H1 (cell line): ENCODE data around the gene HDAC9. TPM values are rescaled to one million over a fixed set of nuclear protein-coding genes. Genes with fewer than 3 reads are reported as not detected.

Experiments used
- ATF3 ChIP-seq: IDR thresholded peaks from 2 replicates; pipeline ENCODE4 v1.6.1; 2011; ENCODE audit warnings: low read depth, mild to moderate bottlenecking, low read length; ENCODE audit not compliant: insufficient read depth
- SUZ12 ChIP-seq: fragments of 200-600 bp; sonication (generic); IDR thresholded peaks from 2 replicates; pipeline ENCODE4 v1.6.1; 2012; ENCODE audit warnings: mild to moderate bottlenecking, inconsistent platforms, low read length, moderate library complexity, mixed read lengths
- polyA plus RNA-seq, 7 experiments: library from polyadenylated mRNA; depleted of rRNA in 3 of 7; stranded (reverse) in 5 of 7; unstranded in 2 of 7; fragments of >200 nt in 5 of 7; fragments of 200-250 nt in 2 of 7; gene quantifications; 1 replicate in 5 of 7; 2 replicates in 1 of 7; 4 replicates in 1 of 7; pipeline versions ENCODE4 v1.2.1 to v1.2.3, GENCODE V29; 2011 to 2013; ENCODE audit warnings: missing spikeins in 2 of 7, mixed read lengths in 2 of 7
- total RNA-seq: library from RNA; stranded (reverse); fragmentation: NEBNext Ultra II Directional; extraction: Animal tissue kit (Norgen Biotek cat#: 25700); gene quantifications from 2 replicates; pipeline ENCODE4 v1.2.1, GENCODE V29; 2021

The HDAC9 gene
- total and polyA plus RNA-seq, 2 of the 8 experiments (the other 6 are each of a cell fraction or from before 2014, with no cell fraction given) = 9.5 to 13.1 TPM

GRCh38 chr7:18535810-18536415, 40.4 kb downstream of the HDAC9 start (continued):
- TF ChIP-seq ATF3 = no peak
- no peak for TF ChIP-seq SUZ12
